GM19468 (cell line): ENCODE data around the gene ANO9.

Source experiments
- ATAC-seq: cut with Tn5 transposase; IDR thresholded peaks from one replicate; pipeline ENCODE4 v1.9.1; 2021; ENCODE audit warnings: mild to moderate bottlenecking, moderate library complexity, moderate number of reproducible peaks; ENCODE audit not compliant: unreplicated experiment; ENCODE audit errors: extremely low read depth

Gene ANO9

DNA sequence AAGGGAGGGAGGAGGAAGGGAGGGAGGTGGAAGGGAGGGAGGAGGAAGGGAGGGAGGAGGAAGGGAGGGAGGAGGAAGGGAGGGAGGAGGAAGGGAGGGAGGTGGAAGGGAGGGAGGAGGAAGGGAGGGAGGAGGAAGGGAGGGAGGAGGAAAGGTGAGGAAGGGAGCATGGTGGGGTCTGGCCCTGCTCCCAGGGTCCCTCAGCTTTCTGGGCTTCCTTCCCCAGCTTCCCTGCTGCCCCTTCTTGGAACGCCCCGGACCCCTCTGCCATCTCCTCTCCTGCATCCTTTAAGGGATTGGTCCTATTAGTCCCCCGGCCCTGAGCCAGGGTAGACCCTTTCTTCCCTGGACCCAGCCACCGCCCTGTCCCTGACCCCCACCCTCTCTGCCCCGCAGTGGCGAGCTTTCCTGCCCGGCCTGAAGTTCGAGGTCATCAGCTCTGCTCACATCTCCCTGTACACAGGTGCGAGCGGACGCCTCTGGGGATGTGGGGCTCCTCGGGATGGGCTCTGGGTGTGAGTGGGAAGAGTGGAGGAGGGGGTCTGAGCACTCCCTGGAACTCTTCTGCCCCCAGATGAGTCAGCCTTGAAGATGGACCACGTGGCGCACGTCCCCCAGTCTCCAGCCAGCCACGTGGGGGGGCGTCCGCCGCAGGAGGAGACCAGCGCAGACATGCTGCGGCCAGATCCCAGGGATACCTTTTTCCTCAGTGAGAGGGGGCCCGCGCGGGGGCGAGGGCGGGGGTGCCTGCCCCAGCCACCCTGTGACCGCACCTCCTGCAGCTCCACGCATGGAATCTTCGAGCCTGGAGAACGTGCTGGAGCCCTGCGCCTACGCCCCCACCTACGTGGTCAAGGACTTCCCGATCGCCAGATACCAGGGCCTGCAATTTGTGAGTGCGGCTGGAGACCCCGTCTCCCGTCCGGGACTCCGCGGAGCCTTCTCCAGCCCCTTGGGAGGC, 66.5 kb downstream of the ANO9 start:
- no peak for ATAC-seq

DNA sequence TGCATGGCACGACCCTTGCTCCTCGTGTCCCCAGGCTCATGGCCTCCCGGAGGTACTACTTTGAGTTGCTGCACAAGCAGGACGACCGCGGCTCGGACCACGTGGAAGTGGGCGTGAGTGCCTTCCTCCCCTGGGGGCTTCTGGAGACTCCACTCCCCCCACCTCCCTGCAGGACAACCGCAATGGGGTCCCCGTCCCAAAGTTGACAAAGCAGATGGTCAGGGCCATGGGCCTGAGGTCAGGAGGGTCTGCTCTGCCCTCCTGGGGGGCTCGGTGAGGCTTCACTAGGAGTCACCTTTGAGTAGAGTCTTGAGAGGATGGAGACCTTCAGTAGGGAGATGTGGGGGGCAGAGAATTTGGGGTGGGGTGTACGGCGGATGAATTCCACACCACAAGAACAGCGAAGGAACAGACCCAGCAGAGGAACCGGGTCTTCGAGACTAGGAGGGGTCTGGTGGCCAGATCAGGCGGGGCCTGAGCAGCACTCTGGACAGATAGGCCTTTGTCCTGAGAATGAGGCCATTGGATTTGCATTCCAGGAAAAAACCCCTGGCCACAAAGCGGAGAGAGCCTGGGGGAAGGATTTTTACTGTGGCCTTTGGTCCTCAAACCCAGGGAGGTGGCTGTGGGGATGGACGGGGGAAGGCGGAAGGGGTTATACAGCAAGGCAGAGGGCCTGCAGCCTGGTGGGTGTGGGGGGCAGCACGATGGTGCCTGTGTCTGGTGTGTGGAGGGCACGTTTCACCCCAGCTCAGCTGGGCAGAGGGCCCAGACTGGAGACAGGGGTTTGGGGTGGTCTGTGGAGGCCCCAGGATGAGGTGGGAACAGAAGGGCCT, 67.9 kb downstream of the ANO9 start:
- ATAC-seq = no peak

DNA sequence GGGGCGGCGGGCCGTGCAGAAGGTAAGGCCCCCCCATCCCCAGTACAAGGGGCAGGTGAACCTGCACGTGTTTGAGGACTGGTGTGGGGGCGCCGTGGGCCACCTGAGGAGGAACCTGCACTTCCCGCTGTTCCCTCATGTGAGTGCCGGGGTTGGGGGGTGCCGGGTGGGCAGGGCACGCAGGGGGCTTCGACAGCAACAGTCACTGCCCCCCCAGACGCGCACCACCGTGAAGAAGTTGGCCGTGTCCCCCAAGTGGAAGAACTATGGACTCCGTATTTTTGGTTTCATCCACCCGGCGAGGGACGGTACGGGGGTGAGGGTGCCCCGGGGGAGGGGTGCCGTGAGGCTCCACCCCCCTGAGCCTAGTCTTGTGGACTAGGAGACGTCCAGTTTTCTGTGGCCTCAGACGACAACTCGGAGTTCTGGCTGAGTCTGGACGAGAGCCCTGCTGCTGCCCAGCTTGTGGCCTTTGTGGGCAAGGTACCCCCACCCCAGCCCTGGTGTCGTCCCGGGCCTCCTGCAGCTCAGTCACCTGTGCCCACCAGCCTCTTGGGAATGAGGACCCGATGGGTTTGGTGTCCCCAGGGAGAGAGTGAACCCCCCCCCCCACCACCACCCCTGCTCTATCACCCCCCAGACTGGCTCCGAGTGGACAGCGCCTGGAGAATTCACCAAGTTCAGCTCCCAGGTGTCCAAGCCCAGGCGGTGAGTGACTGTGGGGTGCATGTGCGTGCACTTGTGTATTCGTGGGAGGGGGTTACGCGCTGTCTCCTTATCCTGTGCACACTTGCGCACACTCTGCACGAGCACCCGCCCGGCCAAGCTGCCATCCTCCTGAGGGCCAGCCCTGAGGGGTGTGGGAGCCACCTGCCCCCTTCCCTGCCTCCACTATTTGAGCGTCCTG, 68.7 kb downstream of the ANO9 start:
- no peak for ATAC-seq

DNA sequence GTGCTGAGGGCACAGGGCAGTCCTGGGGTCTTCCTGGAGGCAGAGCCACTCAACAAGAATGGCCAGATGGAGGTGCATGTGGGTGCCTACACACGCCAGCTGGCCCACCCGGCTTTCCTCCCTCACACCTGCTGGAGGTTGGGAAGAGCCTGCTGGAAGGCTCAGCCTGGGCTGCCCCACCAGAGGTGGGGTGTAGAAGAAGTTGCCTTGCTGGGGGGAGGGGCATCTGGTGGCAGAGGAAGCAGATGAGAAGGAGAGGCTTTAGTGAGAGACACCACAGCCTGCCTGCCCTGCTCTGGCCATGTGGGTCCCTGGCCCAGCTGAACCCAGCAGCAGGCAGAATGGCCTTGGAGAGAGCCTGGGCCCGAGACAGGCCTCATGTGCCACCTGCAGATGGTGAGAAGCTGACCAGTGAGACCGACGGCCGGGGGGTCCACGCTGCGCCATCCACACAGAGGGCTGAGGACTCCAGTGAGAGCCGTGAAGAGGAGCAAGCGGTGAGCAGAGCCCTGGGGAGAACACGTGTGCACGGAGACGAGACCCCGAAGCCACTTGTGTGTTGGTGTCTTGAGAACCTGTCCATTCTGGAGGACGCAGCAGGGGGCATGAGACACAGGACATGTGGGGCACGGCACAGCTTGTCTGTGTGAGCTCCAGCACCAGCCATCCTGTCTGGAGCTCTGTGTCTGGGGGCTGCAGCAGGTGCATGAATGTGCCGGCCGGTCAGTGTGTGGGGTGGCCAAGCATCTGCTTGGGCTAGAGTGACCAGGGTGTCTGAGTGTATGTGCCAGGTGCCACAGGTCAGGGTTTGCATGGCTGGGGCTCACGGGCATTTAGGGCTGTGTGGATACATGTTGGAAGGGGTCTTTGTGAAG, 69.9 kb downstream of the ANO9 start:
- ATAC-seq = no peak

DNA sequence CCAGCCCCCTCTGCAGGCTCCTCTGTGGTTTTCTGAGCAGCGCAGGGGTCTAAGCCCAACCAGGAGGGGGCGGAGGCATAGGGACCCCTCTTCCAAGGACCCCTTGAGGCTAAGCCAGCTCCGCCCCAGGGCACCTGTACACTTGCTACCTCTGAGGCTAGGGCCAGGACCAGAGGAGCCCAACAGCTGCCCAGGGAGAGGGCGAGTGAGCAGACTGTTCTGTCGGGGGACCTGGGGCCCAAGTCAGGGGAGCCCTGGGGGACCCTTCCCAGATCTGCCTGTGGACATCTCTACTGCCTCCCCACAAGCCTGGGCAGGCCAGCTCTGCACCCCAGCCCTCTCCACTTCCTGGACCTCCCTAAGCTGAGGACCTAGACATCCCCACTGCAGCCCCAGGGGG, 70.8 kb downstream of the ANO9 start:
- ATAC-seq = no peak

DNA sequence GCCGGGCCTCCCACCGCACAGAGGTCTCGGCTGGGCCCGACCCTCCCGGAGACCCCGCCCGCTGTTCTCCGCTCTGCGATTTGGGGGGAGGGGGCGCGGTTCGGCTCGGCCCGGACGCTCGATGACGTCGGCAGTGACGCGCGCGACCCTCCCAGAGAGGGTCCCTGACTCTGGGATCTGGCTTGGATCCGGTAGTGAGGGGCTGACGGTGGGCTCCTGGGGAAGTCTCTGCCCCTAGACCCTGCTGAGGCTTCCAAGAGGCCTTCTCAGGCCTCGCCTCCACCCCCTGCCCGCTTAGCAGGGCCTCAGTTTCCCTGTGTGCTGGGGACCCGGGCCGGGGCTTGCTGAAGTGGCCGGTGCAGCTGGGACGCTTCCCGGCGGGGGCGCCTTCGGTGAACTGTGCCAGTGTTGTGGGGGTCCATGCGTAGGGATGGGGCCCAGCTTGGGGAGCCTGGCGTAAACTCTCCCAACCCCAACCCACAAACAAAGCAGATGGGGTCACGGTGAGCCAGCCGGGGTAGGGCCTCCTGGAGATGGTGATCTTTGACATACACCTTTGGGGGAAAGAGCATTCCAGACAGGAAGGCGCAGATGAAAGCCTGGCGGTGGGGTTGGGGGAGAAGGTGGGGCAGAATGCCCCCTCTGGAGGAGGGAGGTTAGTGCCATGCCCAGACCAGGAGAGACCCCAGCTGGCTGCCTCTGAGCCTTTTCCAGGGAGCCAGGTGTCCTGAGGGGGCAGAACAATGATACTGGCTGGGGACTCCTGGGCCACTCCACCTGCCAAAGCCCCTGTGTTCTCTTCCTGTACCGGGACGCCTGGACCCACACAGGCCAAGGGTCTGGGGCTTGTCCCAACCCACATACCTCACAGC, 71.5 kb downstream of the ANO9 start:
- no peak for ATAC-seq

DNA sequence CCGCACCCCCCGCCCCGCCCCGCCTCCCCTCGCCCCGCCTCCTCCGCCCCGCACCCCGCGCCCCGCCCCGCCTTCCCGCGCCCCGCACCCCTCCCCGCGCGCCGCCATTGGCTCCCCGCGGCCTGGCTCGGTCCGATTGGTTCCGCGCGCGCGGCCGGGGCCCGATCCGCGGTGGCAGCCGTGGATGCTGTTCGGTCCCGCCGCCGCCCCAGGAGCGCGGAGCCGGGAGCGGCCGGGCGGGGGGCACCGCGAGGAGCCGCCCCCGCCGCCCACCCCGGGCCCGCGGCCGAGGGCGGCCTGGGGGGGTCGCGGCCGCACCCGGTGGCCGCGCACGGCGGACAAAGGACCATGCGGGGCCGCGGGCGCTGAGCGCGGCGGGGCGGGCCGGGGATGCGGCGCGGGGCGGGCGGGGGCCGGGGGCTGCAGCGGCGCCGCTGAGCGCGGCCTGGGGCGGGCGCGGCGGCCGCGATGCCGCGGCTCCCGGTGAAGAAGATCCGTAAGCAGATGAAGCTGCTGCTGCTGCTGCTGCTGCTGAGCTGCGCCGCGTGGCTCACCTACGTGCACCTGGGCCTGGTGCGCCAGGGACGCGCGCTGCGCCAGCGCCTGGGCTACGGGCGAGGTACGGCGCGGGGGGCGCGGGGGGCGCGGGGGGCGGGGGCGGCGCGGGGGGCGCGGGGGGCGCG, 72.3 kb downstream of the ANO9 start, which contains the start of gene B4GALNT4:
B4GALNT4 (plus strand) TSS at position 164 of the 683 bp plus-strand sequence; CDS start at position 469, 305 bp downstream.
- no peak for ATAC-seq

DNA sequence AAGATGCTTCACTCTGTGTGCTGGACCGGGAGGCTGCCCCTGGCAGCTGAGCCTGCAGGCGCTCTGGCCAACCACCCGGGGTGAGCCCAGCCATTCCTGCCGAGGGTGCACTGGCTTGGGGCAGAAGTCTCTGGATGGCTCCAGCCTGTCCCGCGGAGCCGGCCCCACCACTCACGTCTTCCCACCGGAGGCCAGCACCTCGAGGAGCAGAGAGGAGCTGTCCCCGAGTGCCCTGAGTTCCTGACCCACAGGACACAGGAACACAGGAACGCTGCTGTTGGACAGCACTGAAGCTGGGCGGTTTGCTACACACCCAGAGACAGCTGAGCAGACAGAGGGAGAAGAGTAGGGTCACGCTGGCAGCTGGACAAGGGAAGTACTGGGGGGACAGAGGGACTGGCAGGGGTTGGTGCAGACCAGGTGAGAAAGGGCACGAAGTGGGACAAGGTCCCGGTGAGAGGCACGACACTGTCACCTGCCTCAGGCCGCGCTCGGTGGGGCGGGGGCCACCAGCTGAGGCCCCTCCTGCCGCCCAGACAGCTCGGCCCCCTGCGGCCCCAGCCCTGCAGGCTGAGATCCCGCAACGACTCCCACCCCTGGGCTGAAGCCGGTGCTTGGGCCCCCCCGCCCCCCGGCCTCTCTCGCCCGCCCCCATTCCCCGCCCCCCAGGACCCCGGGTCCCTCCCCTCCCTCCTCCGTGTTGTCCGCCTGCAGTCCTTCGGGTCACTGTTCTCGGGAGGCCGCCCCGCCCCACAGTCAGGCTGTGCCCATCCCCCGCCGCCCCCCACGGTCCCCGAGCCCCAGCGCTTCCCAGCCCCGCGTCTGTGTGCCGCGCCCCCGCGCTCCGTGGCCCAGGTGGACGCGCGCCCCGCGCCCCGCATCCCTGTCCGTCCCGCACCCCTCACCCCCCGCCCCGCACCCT, 73.1 kb downstream of the ANO9 start:
- no peak for ATAC-seq

DNA sequence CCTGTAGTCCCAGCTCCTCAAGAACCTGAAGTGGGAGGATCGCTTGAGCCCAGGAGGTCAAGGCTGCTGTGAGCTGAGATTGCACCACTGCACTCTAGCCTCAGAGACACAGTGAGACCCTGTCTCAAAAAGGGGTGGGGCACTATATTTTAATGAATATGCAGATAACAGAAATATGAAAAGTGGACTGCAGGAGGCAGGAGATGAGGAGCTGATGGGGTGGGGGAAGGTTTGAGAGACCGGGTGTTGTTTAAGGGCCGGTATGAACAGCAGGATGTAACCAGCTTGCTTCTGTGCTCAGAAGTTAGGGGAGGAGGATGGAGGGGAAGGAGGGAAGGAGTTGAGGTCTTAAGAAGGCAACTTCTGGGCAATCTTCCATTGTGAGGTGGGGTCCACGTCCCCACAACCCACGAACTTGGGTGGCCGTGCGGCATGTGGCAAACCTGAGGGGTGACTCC, 73.8 kb downstream of the ANO9 start:
- no peak for ATAC-seq
